Measurements from ENCODE around the gene MALT1.

Gene MALT1

GRCh38 chr18:58653814-58654509, 17.3 kb upstream of the MALT1 start:
- no peak for DNase-seq

GRCh38 chr18:58654896-58655614, 16.2 kb upstream of the MALT1 start:
- DNase-seq, result no peak

GRCh38 chr18:58657081-58657480, 14.2 kb upstream of the MALT1 start:
- DNase-seq, result no peak

GRCh38 chr18:58657494-58657893, 13.8 kb upstream of the MALT1 start:
- no peak for DNase-seq

GRCh38 chr18:58659691-58660090, 11.6 kb upstream of the MALT1 start:
- no peak for DNase-seq

GRCh38 chr18:58660915-58661314, 10.3 kb upstream of the MALT1 start:
- no peak for DNase-seq

- DNase-seq, result no peak
Measured at GRCh38 chr18:58661423-58661822, 9.8 kb upstream of the MALT1 start.

GRCh38 chr18:58662118-58662517, 9.1 kb upstream of the MALT1 start:
- DNase-seq, result no peak

- DNase-seq, result no peak
Measured at GRCh38 chr18:58666176-58666575, 5.1 kb upstream of the MALT1 start.

GRCh38 chr18:58668211-58668610, 3.1 kb upstream of the MALT1 start:
- DNase-seq, result no peak

GRCh38 chr18:58668897-58669296, 2.4 kb upstream of the MALT1 start:
- no peak for DNase-seq

- DNase-seq, result peak; percentile 84
Measured at GRCh38 chr18:58669731-58670378, 1.4 kb upstream of the MALT1 start.

- no peak for DNase-seq
Measured at GRCh38 chr18:58670404-58671110, 708 bp upstream of the MALT1 start.

GRCh38 chr18:58671632-58672564, 633 bp downstream of the MALT1 start:
- peak; percentile 51 for DNase-seq

GRCh38 chr18:58674159-58674558, 2.9 kb downstream of the MALT1 start:
- no peak for DNase-seq

GRCh38 chr18:58674863-58675472, 3.7 kb downstream of the MALT1 start:
- no peak for DNase-seq

- DNase-seq, result no peak
Measured at GRCh38 chr18:58676270-58676669, 5.0 kb downstream of the MALT1 start.

GRCh38 chr18:58682429-58683069, 11.3 kb downstream of the MALT1 start:
- no peak for DNase-seq

- no peak for DNase-seq
Measured at GRCh38 chr18:58687871-58688308, 16.6 kb downstream of the MALT1 start.

GRCh38 chr18:58690259-58690658, 19.0 kb downstream of the MALT1 start:
- DNase-seq, result no peak

- DNase-seq, result no peak
Measured at GRCh38 chr18:58691256-58691655, 20.0 kb downstream of the MALT1 start.
